HepG2 (cell line): ENCODE data around the gene ZNF184. TPM values are rescaled to one million over a fixed set of nuclear protein-coding genes. Genes with fewer than 3 reads are reported as not detected.

Source experiments
- ATAC-seq: fragments of 200-7000 bp; cut with Tn5 transposase; 3 replicates; pipeline ENCODE4 v1.9.1; 2020; ENCODE audit warnings: mild to moderate bottlenecking, moderate library complexity
- BruUV-seq: library from RNA; stranded (reverse); fragments of 400-500 nt; replicated peaks from 2 replicates; lab custom pipeline; 2021; lab: Mats Ljungman, UMichigan
- CTCF ChIA-PET: fragments of 300-600 bp; formaldehyde crosslinking; extraction: SDS; loops from one replicate; lab custom pipeline; 2021; ENCODE audit warnings: low total read pairs, inconsistent platforms, low intra/inter-chr PET ratio; lab: Yijun Ruan, JAX
- POLR2A ChIA-PET: fragments of 350-600 bp; sonication (Branson Sonifier 250); formaldehyde crosslinking; loops from one replicate; lab custom pipeline; 2020; ENCODE audit warnings: antibody characterized with exemption, inconsistent platforms; lab: Yijun Ruan, JAX
- DNase-seq: peaks from one replicate; pipeline ENCODE4 v3.0.0-alpha.2; 2015; ENCODE audit warnings: low spot score
- FAIRE-seq: peaks from 3 replicates; lab custom pipeline; 2011; peaks lifted over from hg19 to GRCh38; lab: Jason Lieb, UNC
- H2AFZ ChIP-seq: one replicate; pipeline ENCODE4 v1.6.1; 2011; ENCODE audit warnings: low read length, inconsistent platforms
- H3K27ac ChIP-seq: fragments of 300-600 bp; 3 replicates; pipeline ENCODE4 v1.8.0; 2011; ENCODE audit warnings: mixed run types, mild to moderate bottlenecking, mixed read lengths, low read length, inconsistent platforms; ENCODE audit not compliant: insufficient read depth; ENCODE audit errors: extremely low read length
- H3K27me3 ChIP-seq, 2 experiments: fragments of 200-600 bp in 1 of 2; 2 replicates in 1 of 2; 3 replicates in 1 of 2; pipeline versions ENCODE4 v1.6.0 to v1.8.0; 2011; ENCODE audit warnings: low read length in 2 of 2, mild to moderate bottlenecking in 2 of 2, moderate library complexity in 2 of 2, inconsistent platforms in 1 of 2; ENCODE audit not compliant: insufficient read depth in 2 of 2, control insufficient read depth in 1 of 2
- H3K36me3 ChIP-seq, 2 experiments: fragments of 200-600 bp in 1 of 2; replicated peaks in 1 of 2; 2 replicates in 1 of 2; 3 replicates in 1 of 2; pipeline versions ENCODE4 v1.5.1 to v1.8.0; 2011; ENCODE audit warnings: low read length in 2 of 2, inconsistent platforms in 1 of 2; ENCODE audit not compliant: insufficient read depth in 2 of 2, control insufficient read depth in 1 of 2
- H3K4me1 ChIP-seq: 2 replicates; pipeline ENCODE4 v1.5.1; 2012; ENCODE audit warnings: low read length, inconsistent platforms; ENCODE audit not compliant: insufficient read depth
- H3K4me2 ChIP-seq: 2 replicates; pipeline ENCODE4 v1.6.0; 2011; ENCODE audit warnings: low read depth, low read length, inconsistent platforms
- H3K4me3 ChIP-seq, 3 experiments: fragments of 200-600 bp in 1 of 3; sonication (generic), shearing (Covaris generic) in 1 of 3; replicated peaks in 1 of 3; 2 replicates each; pipeline ENCODE4 v1.5.1; 2011 to 2016; ENCODE audit warnings: low read length in 3 of 3, inconsistent platforms in 2 of 3, low read depth in 2 of 3, mild to moderate bottlenecking in 2 of 3, control low read depth in 1 of 3, mixed read lengths in 1 of 3; ENCODE audit not compliant: insufficient read depth in 1 of 3
- H3K79me2 ChIP-seq: one replicate; pipeline ENCODE4 v1.6.1; 2011; ENCODE audit warnings: low read length, inconsistent platforms; ENCODE audit not compliant: insufficient read depth
- H3K9ac ChIP-seq: 2 replicates; pipeline ENCODE4 v1.6.0; 2011; ENCODE audit warnings: mild to moderate bottlenecking, low read depth, low read length, inconsistent platforms; ENCODE audit not compliant: insufficient read depth
- H3K9me3 ChIP-seq: 2 replicates; pipeline ENCODE4 v1.5.1; 2012; ENCODE audit warnings: mild to moderate bottlenecking, low read length
- H4K20me1 ChIP-seq: 2 replicates; pipeline ENCODE4 v1.6.0; 2011; ENCODE audit warnings: inconsistent platforms, mild to moderate bottlenecking, low read length, moderate library complexity; ENCODE audit not compliant: insufficient read depth
- HINFP ChIP-seq: sonication (generic); formaldehyde crosslinking; IDR thresholded peaks from 2 replicates; pipeline ENCODE4 v1.4.0; 2020; ENCODE audit warnings: low read depth, mild to moderate bottlenecking, missing genetic modification reagents
- HNRNPH1 ChIP-seq: fragments of 200-400 bp; formaldehyde crosslinking; optimal IDR thresholded peaks from 2 replicates; pipeline ENCODE3; 2017; ENCODE audit warnings: mild to moderate bottlenecking, low read depth, low read length
- MEIS2 ChIP-seq: sonication (generic); formaldehyde crosslinking; IDR thresholded peaks from 2 replicates; pipeline ENCODE4 v1.9.0; 2021; ENCODE audit warnings: mild to moderate bottlenecking, missing genetic modification reagents
- NCOR1 ChIP-seq: fragments of 200-600 bp; sonication (generic); IDR thresholded peaks from 2 replicates; pipeline ENCODE4 v1.7.0; 2017; ENCODE audit warnings: antibody characterized with exemption, low read length, borderline replicate concordance
- NKX3-1 ChIP-seq: sonication (generic); formaldehyde crosslinking; IDR thresholded peaks from 2 replicates; pipeline ENCODE4 v1.5.0; 2020; ENCODE audit warnings: missing genetic modification reagents
- PCBP2 ChIP-seq: fragments of 200-400 bp; formaldehyde crosslinking; optimal IDR thresholded peaks from 2 replicates; pipeline ENCODE3; 2018; ENCODE audit warnings: low read length, low read depth; ENCODE audit not compliant: poor library complexity, severe bottlenecking
- POLR2AphosphoS5 ChIP-seq: IDR thresholded peaks from 2 replicates; pipeline ENCODE4 v1.6.1; 2012; ENCODE audit warnings: low read depth, low read length
- SCMH1 ChIP-seq: sonication (generic); formaldehyde crosslinking; IDR thresholded peaks from 2 replicates; pipeline ENCODE4 v1.9.0; 2021; ENCODE audit warnings: missing genetic modification reagents, mild to moderate bottlenecking, borderline replicate concordance
- SMC3 ChIP-seq: IDR thresholded peaks from 2 replicates; pipeline ENCODE4 v1.6.1; 2011; ENCODE audit warnings: low read length, improper control_type of control experiment
- TCF7 ChIP-seq: sonication (generic); IDR thresholded peaks from 2 replicates; pipeline ENCODE4 v1.6.1; 2016; ENCODE audit warnings: antibody characterized with exemption, low read depth
- TEF ChIP-seq: sonication (generic); formaldehyde crosslinking; IDR thresholded peaks from 2 replicates; pipeline ENCODE4 v1.5.0; 2020; ENCODE audit warnings: missing genetic modification reagents
- YEATS2 ChIP-seq: sonication (generic); formaldehyde crosslinking; IDR thresholded peaks from 2 replicates; pipeline ENCODE4 v1.4.0; 2020; ENCODE audit warnings: missing genetic modification reagents, borderline replicate concordance
- ZBTB34 ChIP-seq: sonication (generic); formaldehyde crosslinking; IDR thresholded peaks from 2 replicates; pipeline ENCODE4 v1.8.0; 2022; ENCODE audit warnings: mild to moderate bottlenecking, missing genetic modification reagents
- ZNF121 ChIP-seq: sonication (generic); formaldehyde crosslinking; IDR thresholded peaks from 2 replicates; pipeline ENCODE4 v1.5.0; 2020; ENCODE audit warnings: mild to moderate bottlenecking, missing genetic modification reagents
- ZNF20 ChIP-seq: sonication (generic); formaldehyde crosslinking; IDR thresholded peaks from 2 replicates; pipeline ENCODE4 v1.4.0; 2020; ENCODE audit warnings: mild to moderate bottlenecking, moderate library complexity, missing genetic modification reagents
- ZNF383 ChIP-seq: sonication (generic); formaldehyde crosslinking; IDR thresholded peaks from 2 replicates; pipeline ENCODE4 v1.4.0; 2020; ENCODE audit warnings: missing genetic modification reagents, mild to moderate bottlenecking, borderline replicate concordance
- ZNF761 ChIP-seq: sonication (generic); formaldehyde crosslinking; conservative IDR thresholded peaks from 2 replicates; pipeline ENCODE4 v1.4.0; 2020; ENCODE audit warnings: mild to moderate bottlenecking, missing genetic modification reagents
- ZNF839 ChIP-seq: sonication (generic); formaldehyde crosslinking; IDR thresholded peaks from 2 replicates; pipeline ENCODE4 v1.4.0; 2020; ENCODE audit warnings: missing genetic modification reagents, mild to moderate bottlenecking, borderline replicate concordance
- ZSCAN29 ChIP-seq: sonication (generic); formaldehyde crosslinking; conservative IDR thresholded peaks from 2 replicates; pipeline ENCODE4 v1.4.0; 2020; ENCODE audit warnings: mild to moderate bottlenecking, missing genetic modification reagents
- WGBS: methylation state at CpG from one replicate; pipeline ENCODE4 v1.1.6; 2017; ENCODE audit warnings: low lambda C conversion rate; 5-methylcytosine and 5-hydroxymethylcytosine counted together
- in situ Hi-C: cut with HindIII; loops from 2 replicates; pipeline ENCODE4 v1.10.0; 2017; ENCODE audit warnings: low pct_unique_long_range_greater_than_20kb; ENCODE audit not compliant: extremely low pct_ligation_motif_present
- intact Hi-C: fragments of 100-400 bp; cut with micrococcal nuclease; formaldehyde crosslinking; loops from one replicate; pipeline ENCODE4 v1.10.0; 2022; ENCODE audit not compliant: unreplicated experiment
- polyA plus RNA-seq, 8 experiments: library from polyadenylated mRNA; depleted of rRNA in 3 of 8; stranded (reverse) in 7 of 8; unstranded in 1 of 8; fragments of >200 nt; fragmentation: Illumina TruSeq in 4 of 8; extraction: Trizol in 4 of 8; gene quantifications; 2 replicates each; pipeline versions ENCODE4 v1.2.1 to v1.2.3, GENCODE V29; 2011 to 2016; ENCODE audit warnings: low read depth in 4 of 8, missing spikeins in 1 of 8, mixed read lengths in 1 of 8; ENCODE audit not compliant: insufficient read depth in 1 of 8
- total RNA-seq, 5 experiments: library from RNA; depleted of rRNA; stranded (reverse); fragments of >200 nt; fragmentation: Illumina TruSeq; extraction: Trizol; gene quantifications; 2 replicates each; pipeline ENCODE4 v1.2.3, GENCODE V29; 2016; ENCODE audit warnings: low read depth in 1 of 5

ZNF184 gene
- total and polyA plus RNA-seq, 2 of the 13 experiments (the other 11 are each of a cell fraction or from before 2014, with no cell fraction given) = 2.1 to 10.1 TPM

- peaks cover 98% of the 10 kb centered on the region for H3K9me3 ChIP-seq
- H3K79me2 ChIP-seq = no peaks in the 10 kb centered on the region
- no peak overlapping the region for H3K4me2 ChIP-seq
- TF ChIP-seq ZNF20 (CRISPR knock-in tag) = no peak
- TF ChIP-seq SMC3 = no peak
- no peak for TF ChIP-seq TCF7
- no peak for TF ChIP-seq PCBP2
- no peak for TF ChIP-seq NCOR1
- no peak for TF ChIP-seq HINFP (CRISPR knock-in tag)
- no peak for TF ChIP-seq POLR2AphosphoS5
- TF ChIP-seq ZNF761 (CRISPR knock-in tag) = no peak
- TF ChIP-seq NKX3-1 = no peak
- TF ChIP-seq ZNF839 (CRISPR knock-in tag) = no peak
- no peak for TF ChIP-seq YEATS2 (CRISPR knock-in tag)
- TF ChIP-seq ZNF383 (CRISPR knock-in tag) = no peak
- no peak for TF ChIP-seq ZBTB34
- no peak for TF ChIP-seq ZNF121
- TF ChIP-seq SCMH1 (CRISPR knock-in tag) = no peak
- no peak for TF ChIP-seq ZSCAN29
- TF ChIP-seq MEIS2 = no peak
- no peak for TF ChIP-seq TEF
- no peak for TF ChIP-seq HNRNPH1
- TF ChIP-seq, all 625 proteins: peak for 0
- Histone ChIP-seq H3K4me1 (no peaks in the 10 kb centered on the region), H3K27me3 (no peaks in the 10 kb centered on the region), H2AFZ (no peak overlapping the region), H3K27ac (no peak overlapping the region), H4K20me1 (no peaks in the 10 kb centered on the region), H3K36me3 (peaks cover 21 to 58% of the 10 kb centered on the region in 2 experiments), H3K9ac (no peak overlapping the region), H3K4me3 (no peak overlapping the region)
- BruUV-seq = no TSS peak
- FAIRE-seq (no peak), ATAC-seq (no peak), DNase-seq (no peak)
- intact Hi-C loops = no loop called here
- ChIA-PET POLR2A (no interaction called here), CTCF (no interaction called here)
- 94% methylated on average over 9 of the region's 9 CpGs for WGBS
- in situ Hi-C loops = no loop called here
These were observed 21.1 kb downstream of the ZNF184 start for GRCh38 chr6:27451660-27452390.
